GM11168 (cell line): Measurements from ENCODE around the gene RAC3.

Experiments
- in situ Hi-C: fragments of 300-500 bp; cut with MboI; formaldehyde crosslinking; loops from one replicate; pipeline ENCODE4 v1.12.0; 2022; ENCODE audit warnings: low sequenced_read_pairs; ENCODE audit not compliant: unreplicated experiment

The RAC3 gene

GRCh38 chr17:82053556-82054263 lies 22.2 kb downstream of the RAC3 start:
- in situ Hi-C loops = no loop called here

- in situ Hi-C loops = no loop called here
Observed at GRCh38 chr17:82054351-82055022, 23.0 kb downstream of the RAC3 start.

GRCh38 chr17:82055023-82055964 lies 23.8 kb downstream of the RAC3 start:
- in situ Hi-C loops = no loop called here

- in situ Hi-C loops = no loop called here
Observed at GRCh38 chr17:82055965-82056728, 24.7 kb downstream of the RAC3 start.

- in situ Hi-C loops = no loop called here
Observed at GRCh38 chr17:82056729-82057621, 25.5 kb downstream of the RAC3 start.

- in situ Hi-C loops = no loop called here
Observed at GRCh38 chr17:82058230-82058854, 26.9 kb downstream of the RAC3 start.

- in situ Hi-C loops = no loop called here
Observed at GRCh38 chr17:82058855-82059249, 27.4 kb downstream of the RAC3 start.

- in situ Hi-C loops = no loop called here
Observed at GRCh38 chr17:82059272-82060000, 28.0 kb downstream of the RAC3 start.

GRCh38 chr17:82060001-82060380 lies 28.5 kb downstream of the RAC3 start:
- in situ Hi-C loops = no loop called here

- in situ Hi-C loops = no loop called here
Observed at GRCh38 chr17:82060614-82061013, 29.1 kb downstream of the RAC3 start.

- in situ Hi-C loops = no loop called here
Observed at GRCh38 chr17:82061047-82061925, 29.8 kb downstream of the RAC3 start.

- in situ Hi-C loops = no loop called here
Observed at GRCh38 chr17:82062076-82062983, 30.9 kb downstream of the RAC3 start.

- in situ Hi-C loops = no loop called here
Observed at GRCh38 chr17:82062984-82063368, 31.5 kb downstream of the RAC3 start.

GRCh38 chr17:82063424-82064415 lies 32.2 kb downstream of the RAC3 start:
- in situ Hi-C loops = no loop called here
